GM12864 (cell line): ENCODE data around the gene ZNF117.

Source experiments
- DNase-seq: peaks from one replicate; pipeline ENCODE4 v3.0.0-alpha.2; 2011; ENCODE audit warnings: low read depth
- H3K4me3 ChIP-seq: 2 replicates; pipeline ENCODE4 v1.5.1; 2011; ENCODE audit warnings: mild to moderate bottlenecking, low read depth, low read length, control low read depth
- TF ChIP-seq, protein P1 (sequence below): IDR thresholded peaks from 2 replicates; pipeline ENCODE4 v1.5.1; 2011; ENCODE audit warnings: low read depth, mild to moderate bottlenecking, moderate library complexity, low read length, control low read depth, inconsistent platforms; ENCODE audit errors: missing control alignments

ZNF117 gene

DNA sequence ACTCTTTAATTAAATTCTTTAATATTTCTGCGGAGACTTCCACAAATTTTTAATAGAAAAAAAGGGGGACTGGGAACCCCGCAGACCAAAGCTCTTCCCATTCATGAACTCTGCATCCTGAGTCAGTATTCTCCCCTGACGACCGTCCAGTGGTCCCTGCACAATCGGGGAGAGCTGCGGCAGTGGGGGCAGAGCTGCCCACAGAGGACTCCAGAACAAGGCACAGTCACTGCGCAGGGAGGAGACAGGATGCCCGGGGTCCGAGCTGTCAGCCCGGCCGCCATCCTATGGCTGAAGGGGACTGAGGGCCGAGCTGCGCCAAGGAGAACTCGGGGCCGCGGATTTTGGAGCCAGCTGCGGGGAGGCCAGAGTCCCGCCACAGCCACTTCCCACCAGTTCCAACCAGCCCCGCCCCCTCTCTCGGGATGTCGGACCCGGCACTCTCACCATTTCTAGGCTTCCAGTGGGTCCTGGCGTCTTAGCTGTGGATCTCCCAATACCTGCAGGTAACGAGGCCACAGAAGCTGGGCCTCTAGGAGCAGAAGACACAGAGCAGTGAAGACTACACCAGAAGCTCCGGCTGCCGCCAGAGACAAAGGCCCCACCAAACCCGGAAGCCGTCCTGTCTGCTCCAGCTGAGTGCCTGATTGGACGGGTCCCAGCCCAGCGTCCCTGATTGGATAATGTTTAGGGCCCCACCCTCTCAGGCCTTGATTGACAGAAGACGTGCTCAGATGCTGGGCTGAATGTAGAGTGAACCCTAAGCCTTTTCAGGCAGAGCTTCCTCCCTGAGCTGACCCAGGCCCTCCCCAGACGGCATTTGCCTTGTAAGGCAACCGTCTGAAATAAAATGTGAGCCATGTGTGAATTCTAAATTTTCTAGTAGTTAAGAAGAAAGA is 15.5 kb upstream of the ZNF117 start, which contains the start of gene ERV3-1:
ERV3-1 (minus strand) TSS at position 594 of the 899 bp plus-strand sequence. CDS start 13,661 bp downstream, outside the sequence.
- TF ChIP-seq, protein P1, sequence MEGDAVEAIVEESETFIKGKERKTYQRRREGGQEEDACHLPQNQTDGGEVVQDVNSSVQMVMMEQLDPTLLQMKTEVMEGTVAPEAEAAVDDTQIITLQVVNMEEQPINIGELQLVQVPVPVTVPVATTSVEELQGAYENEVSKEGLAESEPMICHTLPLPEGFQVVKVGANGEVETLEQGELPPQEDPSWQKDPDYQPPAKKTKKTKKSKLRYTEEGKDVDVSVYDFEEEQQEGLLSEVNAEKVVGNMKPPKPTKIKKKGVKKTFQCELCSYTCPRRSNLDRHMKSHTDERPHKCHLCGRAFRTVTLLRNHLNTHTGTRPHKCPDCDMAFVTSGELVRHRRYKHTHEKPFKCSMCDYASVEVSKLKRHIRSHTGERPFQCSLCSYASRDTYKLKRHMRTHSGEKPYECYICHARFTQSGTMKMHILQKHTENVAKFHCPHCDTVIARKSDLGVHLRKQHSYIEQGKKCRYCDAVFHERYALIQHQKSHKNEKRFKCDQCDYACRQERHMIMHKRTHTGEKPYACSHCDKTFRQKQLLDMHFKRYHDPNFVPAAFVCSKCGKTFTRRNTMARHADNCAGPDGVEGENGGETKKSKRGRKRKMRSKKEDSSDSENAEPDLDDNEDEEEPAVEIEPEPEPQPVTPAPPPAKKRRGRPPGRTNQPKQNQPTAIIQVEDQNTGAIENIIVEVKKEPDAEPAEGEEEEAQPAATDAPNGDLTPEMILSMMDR = no peak
- H3K4me3 ChIP-seq = peak within 1 kb of the TSS; percentile 77
- peak; percentile 95 for DNase-seq

DNA sequence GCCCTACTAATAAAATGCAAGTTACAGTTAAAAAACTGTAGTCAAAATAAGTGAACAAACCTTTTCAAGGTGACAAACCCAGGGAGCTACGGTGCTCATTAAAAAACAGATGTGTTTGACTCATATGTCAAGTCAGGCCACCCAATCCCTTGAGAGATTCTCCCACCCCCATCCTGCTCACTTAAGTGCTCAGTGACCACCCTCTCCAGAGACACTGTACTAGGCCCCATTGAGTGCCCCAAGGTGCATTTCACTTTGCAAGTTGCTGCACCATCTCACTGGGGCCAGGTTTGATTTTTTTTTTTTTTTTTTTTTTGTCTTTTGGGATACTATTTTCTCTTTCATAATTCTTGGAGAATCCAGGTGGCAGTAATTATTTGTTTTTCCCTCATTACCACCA is 13.7 kb upstream of the ZNF117 start:
- DNase-seq = no peak
- H3K4me3 ChIP-seq = no peak overlapping the region; the same call in 1 of the 2 replicates
- TF ChIP-seq, protein P1 = no peak

DNA sequence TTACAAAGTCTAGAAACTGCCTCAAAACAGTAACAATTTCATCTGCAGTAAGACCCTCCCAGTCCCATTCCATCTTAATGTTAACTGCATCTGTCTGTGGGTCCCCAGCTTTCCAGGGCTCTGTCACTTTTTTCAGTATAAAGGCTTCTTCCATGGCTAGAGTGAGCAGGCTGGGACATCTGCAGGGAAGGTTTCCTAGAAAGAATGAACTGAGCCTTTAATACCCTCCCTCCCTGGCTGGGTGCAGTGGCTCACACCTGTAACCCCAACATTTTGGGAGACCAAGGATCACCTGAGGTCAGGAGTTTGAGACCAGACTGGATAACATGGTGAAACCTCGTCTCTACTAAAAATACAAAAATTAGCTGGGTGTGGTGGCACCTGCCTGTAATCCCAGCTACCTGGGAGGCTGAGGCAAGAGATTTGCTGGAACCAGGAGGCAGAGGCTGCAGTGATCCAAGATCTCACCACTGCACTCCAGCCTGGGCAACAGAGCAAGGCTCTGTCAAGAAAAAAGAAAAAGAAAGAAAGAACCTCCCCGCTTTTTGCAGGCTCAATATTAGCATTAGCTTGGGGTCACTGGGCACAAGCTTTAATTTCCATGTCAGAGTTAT is 12.2 kb upstream of the ZNF117 start:
- TF ChIP-seq, protein P1 = no peak
- DNase-seq = no peak
- H3K4me3 ChIP-seq = no peak overlapping the region

DNA sequence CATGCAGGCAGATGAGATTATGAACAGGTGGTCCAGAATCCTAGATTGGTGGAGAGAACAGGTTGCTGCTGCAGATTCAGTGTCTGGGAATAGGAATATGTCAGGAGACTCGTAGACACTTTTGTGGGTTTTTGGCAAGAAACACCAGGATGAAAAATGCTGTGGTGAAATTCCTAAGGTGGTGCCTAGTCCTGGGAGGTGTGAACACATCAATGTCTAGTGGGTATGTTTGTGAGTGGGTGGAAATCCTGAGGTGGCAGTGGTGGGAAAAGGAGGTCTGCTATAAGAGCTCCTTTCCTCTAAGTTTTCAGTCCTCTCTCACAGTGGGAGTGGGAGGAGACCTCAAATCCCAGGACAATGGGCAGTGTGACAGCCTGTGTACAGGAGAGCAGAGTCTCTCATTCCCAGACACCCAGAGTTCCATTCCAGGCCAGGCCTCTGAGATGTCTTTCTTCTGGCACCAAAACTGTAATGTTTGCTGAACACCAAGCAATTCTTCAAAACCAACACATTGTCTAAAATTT is 10.5 kb upstream of the ZNF117 start:
- TF ChIP-seq, protein P1 = no peak
- DNase-seq = no peak
- H3K4me3 ChIP-seq = no peak overlapping the region

DNA sequence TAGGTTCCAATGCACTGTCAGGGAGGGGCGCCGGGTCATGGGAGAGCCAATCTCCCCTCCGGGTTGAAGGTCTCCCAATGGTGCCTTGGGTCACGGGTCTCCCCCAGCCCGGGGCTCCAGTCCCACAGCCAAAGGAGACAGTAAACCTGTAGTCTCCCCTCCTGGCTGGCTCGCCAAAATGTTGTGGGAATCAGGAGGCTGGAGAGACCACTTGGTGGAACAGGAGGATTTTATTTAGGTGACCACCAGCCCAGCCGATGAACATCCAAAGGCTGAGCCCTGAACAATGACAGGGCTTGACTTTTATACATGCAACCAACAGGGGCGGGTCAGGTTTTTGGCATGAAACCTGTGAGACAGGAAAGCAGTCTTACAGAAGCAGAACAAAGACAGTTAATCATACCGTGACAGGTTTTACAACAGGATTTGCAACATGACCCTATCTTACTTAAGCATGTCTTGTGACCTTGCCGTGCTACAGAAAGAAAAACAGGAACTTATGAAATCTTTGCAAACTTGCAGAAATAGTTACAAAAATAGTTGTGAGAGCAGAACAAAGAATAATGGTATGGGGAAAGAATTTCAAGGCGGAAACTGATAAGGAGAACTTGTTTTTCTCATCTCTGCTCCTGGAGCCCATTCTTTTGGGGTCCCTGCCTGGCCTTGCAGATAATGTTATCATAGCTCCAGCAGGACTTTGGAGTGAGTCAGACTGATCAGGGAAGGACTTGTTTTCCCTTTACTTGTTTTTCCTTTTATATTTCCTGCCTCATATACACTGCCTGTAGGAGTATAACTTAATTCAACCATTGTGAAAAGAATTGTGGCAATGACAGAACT is 8.5 kb upstream of the ZNF117 start:
- peak; percentile 31 for DNase-seq
- H3K4me3 ChIP-seq = no peak overlapping the region

DNA sequence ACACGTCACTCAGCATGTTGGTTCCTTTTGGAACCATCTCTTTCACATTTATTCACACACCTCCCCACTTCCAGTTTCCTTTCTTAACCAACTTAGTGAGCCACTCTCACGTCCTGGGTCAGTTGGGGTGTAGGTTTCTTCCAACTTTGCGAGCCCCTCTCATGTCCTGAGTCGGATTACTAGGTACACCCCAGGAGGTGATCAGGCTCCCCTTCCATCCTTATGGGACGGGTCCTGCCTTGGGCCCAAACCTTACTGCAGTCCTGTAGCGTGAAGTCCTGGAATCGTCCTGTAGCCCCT is 8.0 kb upstream of the ZNF117 start:
- TF ChIP-seq, protein P1 = no peak
- DNase-seq = no peak
- no peak overlapping the region for H3K4me3 ChIP-seq

More for the DNA sequence above, 8.5 kb upstream of the ZNF117 start:
- TF ChIP-seq, protein P1 = no peak
